Uterus (tissue), 4 donors: ENCODE measurements around the gene ATP5MK. TPM values are rescaled to one million over a fixed set of nuclear protein-coding genes. Genes with fewer than 3 reads are reported as not detected.

Experiments used
- DNase-seq, 2 donors: peaks; one replicate each; pipeline ENCODE4 v3.0.0-alpha.2; 2019 to 2020
- H3K27ac ChIP-seq, 2 donors: fragments of 200-600 bp; sonication (generic); 1 replicate in 1 of 2; 2 replicates in 1 of 2; pipeline ENCODE4 v1.5.1; 2016 to 2018
- H3K27me3 ChIP-seq, 2 donors: fragments of 200-600 bp; sonication (generic); one replicate each; pipeline ENCODE4 v1.5.1; 2018 to 2019; ENCODE audit warnings: control low read depth in 1 of 2
- H3K36me3 ChIP-seq, 2 donors: fragments of 200-600 bp; sonication (generic); one replicate each; pipeline ENCODE4 v1.5.1; 2019; ENCODE audit warnings: control low read depth in 1 of 2
- H3K4me1 ChIP-seq, 2 donors: fragments of 200-600 bp; sonication (generic); one replicate each; pipeline ENCODE4 v1.5.1; 2018 to 2019; ENCODE audit warnings: control low read depth in 1 of 2
- H3K4me3 ChIP-seq, 2 donors: fragments of 200-600 bp; sonication (generic); 1 replicate in 1 of 2; 2 replicates in 1 of 2; pipeline ENCODE4 v1.5.1; 2018 to 2019; ENCODE audit warnings: mild to moderate bottlenecking in 1 of 2
- H3K9me3 ChIP-seq, 2 donors: fragments of 200-600 bp; sonication (generic); one replicate each; pipeline ENCODE4 v1.5.1; 2019; ENCODE audit warnings: control low read depth in 1 of 2
- POLR2A ChIP-seq, 2 donors: fragments of 450-650 bp; IDR thresholded peaks; one replicate each; pipeline ENCODE4 v1.6.1; 2016; ENCODE audit warnings: antibody characterized with exemption in 2 of 2, mild to moderate bottlenecking in 1 of 2, moderate library complexity in 1 of 2
- intact Hi-C: fragments of 100-400 bp; cut with DNase I; formaldehyde crosslinking; loops from one replicate; pipeline ENCODE4 v1.15.1; 2023; ENCODE audit warnings: low total_unique reads
- total RNA-seq, 4 donors: library from RNA; depleted of rRNA in 3 of 4; stranded (reverse); fragments of >200 nt in 3 of 4; gene quantifications; one replicate each; pipeline versions ENCODE4 v1.1.0 to v1.2.4, GENCODE V29; 2014 to 2023
- TF ChIP-seq, protein P1 (sequence below), 4 experiments: fragments of 200-600 bp in 2 of 4; fragments of 450-650 bp in 2 of 4; sonication (generic) in 2 of 4; IDR thresholded peaks; one replicate each; pipeline ENCODE4 v1.5.1; 2016 to 2019; ENCODE audit warnings: antibody characterized with exemption in 4 of 4, mild to moderate bottlenecking in 2 of 4, moderate library complexity in 1 of 4
- donor health status: DM: yes; HTN: yes; CAD: no.

ATP5MK gene
- total RNA-seq, 4 donors from 2014 or later, result 74.1 to 379 (median 185) TPM

DNA sequence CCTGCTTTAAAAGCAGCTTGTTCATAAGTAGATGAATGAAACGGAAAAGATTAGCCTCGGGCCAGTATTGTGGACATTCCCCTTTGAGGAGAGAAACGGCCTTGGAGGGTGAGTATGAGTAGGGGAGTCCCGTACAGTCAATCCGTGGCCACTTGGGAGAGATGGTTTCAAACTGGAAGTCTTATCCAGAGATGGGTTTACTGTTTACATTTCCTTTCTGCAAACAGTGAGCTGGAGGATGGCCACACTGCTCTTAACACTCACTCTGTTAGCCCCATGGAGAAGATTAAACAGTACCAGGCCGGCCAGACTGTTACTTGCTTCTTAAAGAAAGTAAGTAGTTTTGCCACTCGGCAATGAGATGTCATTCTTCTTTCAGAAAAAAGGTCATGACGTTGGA lies 35.6 kb upstream of the ATP5MK start:
- Histone ChIP-seq H3K9me3 (no peaks in the 10 kb centered on the region), H3K4me3 (no peak overlapping the region), H3K27me3 (no peaks in the 10 kb centered on the region), H3K27ac (no peak overlapping the region), H3K4me1 (no peaks in the 10 kb centered on the region), H3K36me3 (no peaks in the 10 kb centered on the region)
- DNase-seq, result no peak
- intact Hi-C loops, result no loop called here
- TF ChIP-seq POLR2A (IDR thresholded peaks at IDR 0.05), result no peak
- TF ChIP-seq, protein P1, sequence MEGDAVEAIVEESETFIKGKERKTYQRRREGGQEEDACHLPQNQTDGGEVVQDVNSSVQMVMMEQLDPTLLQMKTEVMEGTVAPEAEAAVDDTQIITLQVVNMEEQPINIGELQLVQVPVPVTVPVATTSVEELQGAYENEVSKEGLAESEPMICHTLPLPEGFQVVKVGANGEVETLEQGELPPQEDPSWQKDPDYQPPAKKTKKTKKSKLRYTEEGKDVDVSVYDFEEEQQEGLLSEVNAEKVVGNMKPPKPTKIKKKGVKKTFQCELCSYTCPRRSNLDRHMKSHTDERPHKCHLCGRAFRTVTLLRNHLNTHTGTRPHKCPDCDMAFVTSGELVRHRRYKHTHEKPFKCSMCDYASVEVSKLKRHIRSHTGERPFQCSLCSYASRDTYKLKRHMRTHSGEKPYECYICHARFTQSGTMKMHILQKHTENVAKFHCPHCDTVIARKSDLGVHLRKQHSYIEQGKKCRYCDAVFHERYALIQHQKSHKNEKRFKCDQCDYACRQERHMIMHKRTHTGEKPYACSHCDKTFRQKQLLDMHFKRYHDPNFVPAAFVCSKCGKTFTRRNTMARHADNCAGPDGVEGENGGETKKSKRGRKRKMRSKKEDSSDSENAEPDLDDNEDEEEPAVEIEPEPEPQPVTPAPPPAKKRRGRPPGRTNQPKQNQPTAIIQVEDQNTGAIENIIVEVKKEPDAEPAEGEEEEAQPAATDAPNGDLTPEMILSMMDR (IDR thresholded peaks at IDR 0.05), result no peak

DNA sequence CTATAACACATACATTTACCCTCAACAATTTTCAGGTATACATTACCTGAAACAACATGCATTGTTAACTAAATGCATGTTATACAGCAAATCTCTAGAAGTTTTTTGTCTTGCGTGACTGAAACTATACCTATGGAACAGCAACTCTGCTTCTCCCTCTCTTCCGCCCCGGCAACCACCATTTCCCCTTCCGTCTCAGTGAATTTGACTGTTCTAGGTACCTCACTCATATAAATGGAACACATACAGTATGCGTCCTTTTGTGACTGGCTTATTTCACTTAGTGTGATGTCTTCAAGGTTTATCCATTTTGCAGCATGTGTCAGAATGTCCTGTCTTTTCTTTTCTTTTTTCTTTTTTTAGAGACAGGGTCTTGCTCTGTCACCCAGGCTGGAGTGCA lies 33.4 kb upstream of the ATP5MK start:
- TF ChIP-seq, protein P1 (IDR thresholded peaks at IDR 0.05), result no peak
- no peak for TF ChIP-seq POLR2A (IDR thresholded peaks at IDR 0.05)
- Histone ChIP-seq H3K36me3 (no peaks in the 10 kb centered on the region), H3K4me3 (no peak overlapping the region), H3K27me3 (no peaks in the 10 kb centered on the region), H3K27ac (no peak overlapping the region), H3K4me1 (no peaks in the 10 kb centered on the region), H3K9me3 (no peaks in the 10 kb centered on the region)
- intact Hi-C loops, result no loop called here
- no peak for DNase-seq

DNA sequence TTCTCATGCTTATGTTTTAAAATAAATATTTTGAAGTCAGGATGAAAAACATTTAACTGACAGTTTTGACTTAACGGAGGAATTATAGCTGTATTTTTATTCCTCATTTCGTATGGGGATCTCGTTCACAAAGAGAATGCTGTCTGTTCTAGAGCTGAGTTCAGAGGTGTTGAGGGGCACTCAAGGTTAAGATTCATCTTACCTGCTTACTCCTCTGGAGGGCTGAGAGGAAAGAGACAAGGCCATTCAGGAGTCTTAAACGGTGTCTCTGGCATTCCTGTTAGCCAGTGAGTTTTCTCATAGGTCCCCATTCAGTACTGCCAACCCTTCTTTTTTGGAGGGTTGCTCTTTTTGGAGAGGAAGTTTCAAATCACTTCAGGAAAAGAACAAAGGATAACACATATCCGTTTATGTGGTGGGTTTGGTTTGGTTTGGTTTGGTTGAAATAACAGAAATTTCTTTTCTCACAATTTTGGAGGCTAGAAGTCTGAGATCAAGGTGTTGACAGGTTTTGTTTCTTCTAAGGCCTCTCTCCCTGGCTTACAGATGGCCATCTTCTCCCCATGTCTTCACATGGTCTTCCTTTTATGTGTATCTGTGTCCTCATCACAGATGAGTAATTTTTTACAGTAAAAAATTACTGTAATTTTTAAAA lies 32.8 kb upstream of the ATP5MK start:
- H3K36me3 ChIP-seq, result no peaks in the 10 kb centered on the region
- no peaks in the 10 kb centered on the region for H3K27me3 ChIP-seq
- no peak for DNase-seq
- H3K27ac ChIP-seq, result no peak overlapping the region
- H3K4me1 ChIP-seq, result no peaks in the 10 kb centered on the region
- TF ChIP-seq, protein P1 (IDR thresholded peaks at IDR 0.05), result no peak
- no peak for TF ChIP-seq POLR2A (IDR thresholded peaks at IDR 0.05)
- H3K4me3 ChIP-seq, result no peak overlapping the region
- H3K9me3 ChIP-seq, result no peaks in the 10 kb centered on the region
- intact Hi-C loops, result no loop called here

DNA sequence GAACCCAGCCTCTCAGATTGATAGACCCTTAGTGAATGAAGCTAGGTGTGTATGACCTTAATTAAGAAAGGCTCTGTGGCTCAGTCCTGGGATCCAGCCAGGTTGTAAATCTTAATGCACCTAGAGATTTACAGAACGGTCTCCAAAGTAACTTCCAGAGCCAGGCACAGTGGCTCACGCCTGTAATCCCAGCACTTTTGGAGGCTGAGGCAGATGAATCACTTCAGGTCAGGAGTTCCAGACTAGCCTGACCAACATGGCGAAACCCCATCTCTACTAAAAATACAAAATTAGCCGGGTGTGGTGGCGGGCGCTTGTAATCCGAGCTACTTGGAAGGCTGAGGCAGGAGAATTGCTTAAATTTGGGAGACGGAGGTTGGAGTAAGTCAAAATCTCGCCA lies 31.6 kb upstream of the ATP5MK start:
- no peaks in the 10 kb centered on the region for H3K36me3 ChIP-seq
- no peak overlapping the region for H3K27ac ChIP-seq
- H3K4me3 ChIP-seq, result no peak overlapping the region
- no peak for TF ChIP-seq POLR2A (IDR thresholded peaks at IDR 0.05)
- H3K9me3 ChIP-seq, result no peaks in the 10 kb centered on the region
- H3K4me1 ChIP-seq, result no peaks in the 10 kb centered on the region
- H3K27me3 ChIP-seq, result no peaks in the 10 kb centered on the region
- DNase-seq, result no peak
- intact Hi-C loops, result no loop called here

DNA sequence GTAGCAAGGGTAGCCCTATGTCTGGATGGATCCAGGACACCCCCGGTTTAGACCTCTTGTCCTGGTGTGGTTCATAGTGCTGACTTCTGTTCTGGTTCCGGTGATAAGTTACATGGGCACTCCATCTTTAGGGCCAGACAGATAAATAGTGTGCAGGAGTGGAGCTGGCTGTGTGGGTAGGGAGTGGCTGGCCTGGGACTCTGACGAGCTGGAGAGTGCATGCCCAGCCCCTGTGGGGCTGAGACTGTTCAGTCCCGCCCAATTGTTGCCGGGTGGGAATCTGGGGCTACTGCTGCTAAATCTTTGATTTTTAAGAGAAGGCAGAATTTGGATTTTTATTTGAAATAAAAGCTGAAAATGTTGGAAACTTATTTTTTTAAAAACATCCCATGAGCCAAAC lies 27.5 kb upstream of the ATP5MK start:
- Histone ChIP-seq H3K4me3 (no peak overlapping the region), H3K27ac (no peak overlapping the region), H3K36me3 (no peaks in the 10 kb centered on the region), H3K9me3 (no peaks in the 10 kb centered on the region), H3K4me1 (no peaks in the 10 kb centered on the region), H3K27me3 (no peaks in the 10 kb centered on the region)
- TF ChIP-seq, protein P1 (IDR thresholded peaks at IDR 0.05), result no peak
- no peak for TF ChIP-seq POLR2A (IDR thresholded peaks at IDR 0.05)
- intact Hi-C loops, result no loop called here
- DNase-seq, result no peak

DNA sequence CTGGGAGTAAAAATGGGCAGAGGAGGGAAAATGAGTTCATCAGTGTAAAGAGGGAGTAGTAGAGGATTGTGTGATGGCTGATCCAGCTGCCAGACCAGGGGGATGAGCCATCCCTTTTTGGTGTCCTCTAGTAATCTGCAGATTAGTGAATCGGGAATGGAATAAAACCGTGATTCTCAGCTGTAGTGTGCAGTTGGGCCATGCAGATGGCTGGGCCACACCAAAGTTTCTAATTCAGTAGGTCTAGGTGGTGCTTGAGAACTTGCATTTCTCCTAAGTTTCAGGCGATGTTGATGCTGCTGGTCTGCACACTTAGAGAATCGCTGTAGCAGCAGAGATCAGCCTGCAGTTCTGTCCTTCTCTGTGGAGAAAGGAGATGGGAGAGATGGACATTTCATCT lies 22.8 kb upstream of the ATP5MK start:
- Histone ChIP-seq H3K36me3 (no peaks in the 10 kb centered on the region), H3K27ac (no peak overlapping the region), H3K9me3 (no peaks in the 10 kb centered on the region), H3K4me1 (no peaks in the 10 kb centered on the region), H3K27me3 (no peaks in the 10 kb centered on the region), H3K4me3 (no peak overlapping the region)
- DNase-seq, result no peak
- TF ChIP-seq, protein P1 (IDR thresholded peaks at IDR 0.05), result no peak
- TF ChIP-seq POLR2A (IDR thresholded peaks at IDR 0.05), result no peak
- intact Hi-C loops, result loop anchor here (5.0 kb wide), 1 partner anchor 63 kb away; no protein-coding TSS in a partner anchor
